ENCODE measurements around the gene HECTD1.
"Not testable (repeated sequence)": the region's sequence is repeated elsewhere in the genome, so short reads cannot be mapped to it uniquely, and the experiment has no call there.

HECTD1 gene

DNA sequence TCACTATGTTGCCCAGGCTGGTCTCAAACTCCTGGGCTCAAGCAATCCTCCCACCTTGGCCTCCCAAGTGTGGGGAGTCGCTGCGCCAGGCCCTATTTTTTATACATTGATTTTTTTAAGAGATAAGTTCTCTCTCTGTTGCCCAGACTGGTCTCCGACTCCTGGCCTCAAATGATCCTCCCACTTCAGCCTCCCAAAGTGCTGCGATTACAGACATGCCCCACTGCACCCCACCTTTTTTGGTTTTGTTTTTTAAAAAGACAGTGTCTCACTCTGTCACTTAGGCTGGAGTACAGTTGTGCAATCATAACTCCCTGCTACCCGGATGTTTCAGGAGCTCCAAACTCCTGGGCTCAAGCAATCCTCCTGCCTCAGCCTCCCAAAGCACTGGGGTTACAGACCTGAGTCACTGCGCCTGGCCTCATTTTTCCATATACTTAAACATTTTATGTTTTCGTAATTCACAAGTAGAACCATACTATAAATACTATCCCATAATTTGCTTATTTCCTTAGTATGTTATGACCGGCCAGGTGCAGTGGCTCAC, 16.8 kb downstream of the HECTD1 start:
- H3K36me3 ChIP-seq (replicated peaks; ENCODE audit: insufficient read depth, low read length) = no peaks in the 10 kb centered on the region
- H3K4me1 ChIP-seq (ENCODE audit: low read length) = peaks cover 6% of the 10 kb centered on the region; the same call in 1 of the 2 replicates
- no peaks in the 10 kb centered on the region for H3K27me3 ChIP-seq (replicated peaks; ENCODE audit: insufficient read depth, low read length)
- H3F3A ChIP-seq (ENCODE audit: insufficient read depth, low read length) = no peaks in the 10 kb centered on the region
- DNase-seq = no peak
- no peak overlapping the region for H3K4me3 ChIP-seq (ENCODE audit: low read length)
- no peaks in the 10 kb centered on the region for H4K20me1 ChIP-seq (ENCODE audit: insufficient read depth, low read length)
- TF ChIP-seq, protein P1, sequence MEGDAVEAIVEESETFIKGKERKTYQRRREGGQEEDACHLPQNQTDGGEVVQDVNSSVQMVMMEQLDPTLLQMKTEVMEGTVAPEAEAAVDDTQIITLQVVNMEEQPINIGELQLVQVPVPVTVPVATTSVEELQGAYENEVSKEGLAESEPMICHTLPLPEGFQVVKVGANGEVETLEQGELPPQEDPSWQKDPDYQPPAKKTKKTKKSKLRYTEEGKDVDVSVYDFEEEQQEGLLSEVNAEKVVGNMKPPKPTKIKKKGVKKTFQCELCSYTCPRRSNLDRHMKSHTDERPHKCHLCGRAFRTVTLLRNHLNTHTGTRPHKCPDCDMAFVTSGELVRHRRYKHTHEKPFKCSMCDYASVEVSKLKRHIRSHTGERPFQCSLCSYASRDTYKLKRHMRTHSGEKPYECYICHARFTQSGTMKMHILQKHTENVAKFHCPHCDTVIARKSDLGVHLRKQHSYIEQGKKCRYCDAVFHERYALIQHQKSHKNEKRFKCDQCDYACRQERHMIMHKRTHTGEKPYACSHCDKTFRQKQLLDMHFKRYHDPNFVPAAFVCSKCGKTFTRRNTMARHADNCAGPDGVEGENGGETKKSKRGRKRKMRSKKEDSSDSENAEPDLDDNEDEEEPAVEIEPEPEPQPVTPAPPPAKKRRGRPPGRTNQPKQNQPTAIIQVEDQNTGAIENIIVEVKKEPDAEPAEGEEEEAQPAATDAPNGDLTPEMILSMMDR (IDR thresholded peaks at IDR 0.05; ENCODE audit: low read length) = no peak
- TF ChIP-seq EZH2phosphoT487 (IDR thresholded peaks at IDR 0.05; ENCODE audit: low read length) (no peak), EZH2 (optimal IDR thresholded peaks at IDR 0.05; ENCODE audit: low read depth, low read length) (no peak)
- H3K27ac ChIP-seq (ENCODE audit: low read length) = no peak overlapping the region
- peaks cover 45% of the 10 kb centered on the region for H3K79me2 ChIP-seq (ENCODE audit: low read length)
- no peak overlapping the region for H3K4me2 ChIP-seq (ENCODE audit: low read depth, low read length)
- H3K9ac ChIP-seq (ENCODE audit: low read length) = no peak overlapping the region
- no peaks in the 10 kb centered on the region for H3K9me2 ChIP-seq (replicated peaks; ENCODE audit: insufficient read depth, low read length)
- H2AFZ ChIP-seq (ENCODE audit: low read length) = no peak overlapping the region
- H3K9me3 ChIP-seq (replicated peaks; ENCODE audit: insufficient read depth, low read length) = no peaks in the 10 kb centered on the region

DNA sequence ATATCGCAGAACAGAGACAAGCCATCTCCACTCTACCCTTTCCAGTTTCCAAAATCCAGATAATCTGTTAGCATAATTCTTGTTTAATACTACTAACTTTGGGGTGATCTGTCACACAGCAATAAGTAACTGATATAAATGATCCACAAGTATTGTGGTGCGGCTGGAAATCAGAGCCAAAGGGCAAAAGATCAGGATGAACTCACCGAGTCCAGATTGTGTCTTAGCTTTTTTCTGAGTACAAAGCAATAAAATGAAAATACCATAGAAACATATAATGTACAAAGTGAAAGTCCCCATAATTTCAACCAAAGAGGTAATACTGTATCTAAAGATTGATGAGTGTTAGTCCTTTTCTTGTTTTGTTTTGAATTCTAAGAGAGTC, 17.4 kb downstream of the HECTD1 start:
- DNase-seq = no peak
- H3K4me3 ChIP-seq (ENCODE audit: low read length) = no peak overlapping the region
- TF ChIP-seq EZH2 (optimal IDR thresholded peaks at IDR 0.05; ENCODE audit: low read depth, low read length) = no peak

DNA sequence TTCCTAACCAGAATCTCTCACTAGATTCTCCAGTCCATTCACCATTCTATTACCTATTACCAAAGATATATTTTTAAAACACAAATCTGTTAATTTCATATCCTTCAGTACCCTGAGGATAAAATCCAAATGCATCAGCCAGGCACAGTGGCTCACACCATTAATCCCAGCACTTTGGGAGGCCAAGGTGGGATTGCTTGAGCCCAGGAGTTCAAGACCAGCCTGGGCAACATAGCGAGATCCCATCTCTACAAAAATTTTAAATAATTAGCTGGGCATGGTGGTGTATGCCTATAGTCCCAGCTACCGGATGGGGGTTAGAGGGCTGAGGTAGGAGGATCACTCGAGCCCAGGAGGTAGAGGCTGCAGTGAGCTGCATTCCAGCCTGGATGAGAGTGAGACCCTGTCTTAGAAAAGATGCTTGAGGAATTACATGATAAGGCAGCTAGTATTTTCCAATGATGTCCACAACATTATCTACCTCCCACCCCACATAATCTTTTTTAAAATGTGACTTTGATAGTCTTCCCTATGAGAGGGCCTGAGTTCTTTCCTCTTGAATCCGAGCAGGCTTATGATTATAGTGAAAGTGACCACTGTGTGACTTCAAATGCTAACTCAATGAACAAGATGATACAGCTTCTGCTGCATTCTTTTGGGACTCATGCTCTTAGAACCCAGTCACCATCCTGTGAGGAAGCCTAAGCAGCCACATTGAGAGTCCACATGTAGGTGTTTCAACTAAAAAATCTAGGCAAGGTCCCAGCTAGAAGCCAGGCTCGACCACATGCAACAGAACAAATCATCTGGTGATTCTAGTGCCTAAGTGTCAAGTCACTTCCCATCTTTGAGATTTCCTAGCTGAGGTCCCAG, 18.0 kb downstream of the HECTD1 start:
- H3K79me2 ChIP-seq (ENCODE audit: low read length) = peaks cover 40% of the 10 kb centered on the region
- no peaks in the 10 kb centered on the region for H3K9me3 ChIP-seq (replicated peaks; ENCODE audit: insufficient read depth, low read length)
- H3K27ac ChIP-seq (ENCODE audit: low read length) = no peak overlapping the region
- H3K4me2 ChIP-seq (ENCODE audit: low read depth, low read length) = no peak overlapping the region
- no peak for TF ChIP-seq EZH2 (optimal IDR thresholded peaks at IDR 0.05; ENCODE audit: low read depth, low read length)
- no peak for TF ChIP-seq EZH2phosphoT487 (IDR thresholded peaks at IDR 0.05; ENCODE audit: low read length)
- TF ChIP-seq, protein P1 (IDR thresholded peaks at IDR 0.05; ENCODE audit: low read length) = no peak
- H3K36me3 ChIP-seq (replicated peaks; ENCODE audit: insufficient read depth, low read length) = no peaks in the 10 kb centered on the region
- no peaks in the 10 kb centered on the region for H3F3A ChIP-seq (ENCODE audit: insufficient read depth, low read length)
- no peaks in the 10 kb centered on the region for H3K4me1 ChIP-seq (ENCODE audit: low read length)
- H3K9me2 ChIP-seq (replicated peaks; ENCODE audit: insufficient read depth, low read length) = no peaks in the 10 kb centered on the region
- H2AFZ ChIP-seq (ENCODE audit: low read length) = no peak overlapping the region
- no peak for DNase-seq
- H3K9ac ChIP-seq (ENCODE audit: low read length) = no peak overlapping the region
- H4K20me1 ChIP-seq (ENCODE audit: insufficient read depth, low read length) = no peaks in the 10 kb centered on the region
- H3K4me3 ChIP-seq (ENCODE audit: low read length) = no peak overlapping the region
- no peaks in the 10 kb centered on the region for H3K27me3 ChIP-seq (replicated peaks; ENCODE audit: insufficient read depth, low read length)

More for the DNA sequence above, 17.4 kb downstream of the HECTD1 start:
- no peak overlapping the region for H3K4me2 ChIP-seq (ENCODE audit: low read depth, low read length)
- H4K20me1 ChIP-seq (ENCODE audit: insufficient read depth, low read length) = no peaks in the 10 kb centered on the region
- H3K27me3 ChIP-seq (replicated peaks; ENCODE audit: insufficient read depth, low read length) = no peaks in the 10 kb centered on the region
- H3K36me3 ChIP-seq (replicated peaks; ENCODE audit: insufficient read depth, low read length) = no peaks in the 10 kb centered on the region
- H2AFZ ChIP-seq (ENCODE audit: low read length) = no peak overlapping the region
- H3K9me3 ChIP-seq (replicated peaks; ENCODE audit: insufficient read depth, low read length) = no peaks in the 10 kb centered on the region
- no peak overlapping the region for H3K27ac ChIP-seq (ENCODE audit: low read length)
- peaks cover 4% of the 10 kb centered on the region; the same call in 1 of the 2 replicates for H3K4me1 ChIP-seq (ENCODE audit: low read length)
- no peak overlapping the region for H3K9ac ChIP-seq (ENCODE audit: low read length)
- H3K79me2 ChIP-seq (ENCODE audit: low read length) = peaks cover 45% of the 10 kb centered on the region
- no peaks in the 10 kb centered on the region for H3F3A ChIP-seq (ENCODE audit: insufficient read depth, low read length)
- no peaks in the 10 kb centered on the region for H3K9me2 ChIP-seq (replicated peaks; ENCODE audit: insufficient read depth, low read length)

DNA sequence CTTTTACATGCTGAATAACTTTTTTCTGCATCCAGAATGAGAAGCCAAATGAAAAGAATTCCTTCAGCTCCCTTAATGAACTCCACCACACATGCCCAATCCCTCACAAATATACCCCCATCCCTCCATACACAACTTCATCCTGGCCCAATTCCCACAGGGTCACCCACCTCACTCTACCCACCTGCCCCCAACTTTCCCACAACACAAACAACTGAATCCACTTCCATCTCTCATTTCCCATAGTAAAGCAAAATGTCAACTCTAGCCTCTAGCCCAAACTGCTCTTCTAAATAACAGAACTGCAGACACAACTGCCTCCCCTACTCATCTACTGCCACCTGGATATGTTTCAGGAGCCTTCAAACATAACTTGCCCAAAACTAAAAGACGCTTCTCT, 18.8 kb downstream of the HECTD1 start:
- no peak overlapping the region for H3K4me3 ChIP-seq (ENCODE audit: low read length)
- no peak overlapping the region for H3K4me2 ChIP-seq (ENCODE audit: low read depth, low read length)
- no peaks in the 10 kb centered on the region for H3F3A ChIP-seq (ENCODE audit: insufficient read depth, low read length)
- no peaks in the 10 kb centered on the region for H3K36me3 ChIP-seq (replicated peaks; ENCODE audit: insufficient read depth, low read length)
- H3K9me2 ChIP-seq (replicated peaks; ENCODE audit: insufficient read depth, low read length) = no peaks in the 10 kb centered on the region
- no peaks in the 10 kb centered on the region for H3K27me3 ChIP-seq (replicated peaks; ENCODE audit: insufficient read depth, low read length)
- DNase-seq = no peak
- H3K27ac ChIP-seq (ENCODE audit: low read length) = no peak overlapping the region
- H3K9ac ChIP-seq (ENCODE audit: low read length) = no peak overlapping the region
- TF ChIP-seq EZH2 (optimal IDR thresholded peaks at IDR 0.05; ENCODE audit: low read depth, low read length) (no peak), EZH2phosphoT487 (IDR thresholded peaks at IDR 0.05; ENCODE audit: low read length) (no peak)
- TF ChIP-seq, protein P1 (IDR thresholded peaks at IDR 0.05; ENCODE audit: low read length) = no peak
- no peaks in the 10 kb centered on the region for H4K20me1 ChIP-seq (ENCODE audit: insufficient read depth, low read length)
- no peak overlapping the region for H2AFZ ChIP-seq (ENCODE audit: low read length)
- H3K79me2 ChIP-seq (ENCODE audit: low read length) = peaks cover 33% of the 10 kb centered on the region
- H3K9me3 ChIP-seq (replicated peaks; ENCODE audit: insufficient read depth, low read length) = no peaks in the 10 kb centered on the region
- no peaks in the 10 kb centered on the region for H3K4me1 ChIP-seq (ENCODE audit: low read length)

DNA sequence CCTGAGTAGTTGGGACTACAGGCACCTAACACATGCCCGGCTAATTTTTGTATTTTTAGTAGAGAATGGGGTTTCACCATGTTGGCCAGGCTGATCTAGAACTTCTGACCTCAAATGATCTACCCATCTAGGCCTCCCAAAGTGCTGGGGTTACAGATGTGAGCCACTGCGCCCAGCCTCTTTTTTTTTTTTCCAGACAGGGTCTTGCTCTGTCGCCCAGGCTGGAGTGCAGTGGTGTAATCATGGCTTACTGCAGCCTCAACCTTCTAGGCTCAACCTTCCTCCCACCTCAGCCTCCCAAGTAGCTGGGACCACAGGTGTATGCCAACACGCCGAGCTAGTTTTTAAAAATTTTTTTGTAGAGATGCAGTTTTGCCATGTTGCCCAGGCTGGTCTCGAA, 25.6 kb downstream of the HECTD1 start:
- not testable (repeated sequence) for H3K9me2 ChIP-seq (replicated peaks; ENCODE audit: insufficient read depth, low read length); H3K4me2 ChIP-seq (ENCODE audit: low read depth, low read length); H3F3A ChIP-seq (ENCODE audit: insufficient read depth, low read length); H3K9me3 ChIP-seq (replicated peaks; ENCODE audit: insufficient read depth, low read length); H3K4me1 ChIP-seq (ENCODE audit: low read length); H3K27ac ChIP-seq (ENCODE audit: low read length); H3K36me3 ChIP-seq (replicated peaks; ENCODE audit: insufficient read depth, low read length); H3K9ac ChIP-seq (ENCODE audit: low read length); H2AFZ ChIP-seq (ENCODE audit: low read length); H3K27me3 ChIP-seq (replicated peaks; ENCODE audit: insufficient read depth, low read length); H3K4me3 ChIP-seq (ENCODE audit: low read length); DNase-seq; H4K20me1 ChIP-seq (ENCODE audit: insufficient read depth, low read length)
- peaks cover 12% of the 10 kb centered on the region for H3K79me2 ChIP-seq (ENCODE audit: low read length)

Data from MM.1S (cell line).